GM19035 (cell line): ENCODE measurements around the gene ZNF775.
A peak's percentile ranks its signal among the peaks of the same experiment; 100 is the strongest.

ENCODE experiments used
- ATAC-seq: cut with Tn5 transposase; IDR thresholded peaks from one replicate; pipeline ENCODE4 v1.9.1; 2021; ENCODE audit not compliant: unreplicated experiment

The ZNF775 gene

DNA sequence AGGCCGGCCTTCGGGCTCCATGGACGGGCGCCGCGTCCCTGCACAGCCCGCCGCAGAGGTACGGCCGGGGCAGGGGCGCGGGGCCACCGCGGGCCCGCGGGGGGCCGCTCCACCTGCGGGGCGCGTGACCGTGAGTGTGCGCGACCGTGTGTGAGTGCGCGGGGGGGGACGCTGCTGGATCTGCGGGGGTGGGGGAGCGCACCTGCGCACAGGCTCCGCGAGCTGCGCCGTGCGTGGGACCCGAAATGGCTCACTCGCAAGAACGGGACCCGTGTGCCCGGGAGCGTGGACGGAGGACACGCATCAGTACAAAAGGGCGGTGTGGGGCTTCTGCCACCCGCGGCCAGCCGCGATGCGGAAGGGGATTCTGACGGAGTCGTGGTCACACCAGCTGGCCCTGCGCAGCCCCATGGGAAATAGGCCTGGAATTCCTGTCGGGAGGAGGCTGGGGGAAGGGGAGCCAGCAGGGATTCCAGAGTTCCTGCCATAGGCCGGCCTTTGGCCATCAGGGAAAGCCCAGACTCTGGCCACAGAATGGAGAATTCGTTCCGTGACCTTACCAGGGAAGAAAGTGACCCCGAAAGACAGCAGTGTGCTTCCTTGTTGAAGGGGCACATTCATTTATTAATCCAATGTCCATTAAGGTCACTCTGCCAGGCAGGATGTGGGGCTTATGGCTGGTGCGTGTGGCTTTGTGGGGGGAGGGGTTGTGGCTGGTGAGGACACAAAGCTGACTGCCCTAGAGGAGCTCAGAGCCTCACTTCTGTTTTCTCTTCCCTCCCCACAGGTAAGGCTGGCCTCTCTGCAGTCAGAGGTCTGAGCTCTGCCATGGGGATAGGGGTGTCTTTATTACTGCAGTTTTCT, 10.0 kb upstream of the ZNF775 start:
- ATAC-seq: peak; percentile 46

DNA sequence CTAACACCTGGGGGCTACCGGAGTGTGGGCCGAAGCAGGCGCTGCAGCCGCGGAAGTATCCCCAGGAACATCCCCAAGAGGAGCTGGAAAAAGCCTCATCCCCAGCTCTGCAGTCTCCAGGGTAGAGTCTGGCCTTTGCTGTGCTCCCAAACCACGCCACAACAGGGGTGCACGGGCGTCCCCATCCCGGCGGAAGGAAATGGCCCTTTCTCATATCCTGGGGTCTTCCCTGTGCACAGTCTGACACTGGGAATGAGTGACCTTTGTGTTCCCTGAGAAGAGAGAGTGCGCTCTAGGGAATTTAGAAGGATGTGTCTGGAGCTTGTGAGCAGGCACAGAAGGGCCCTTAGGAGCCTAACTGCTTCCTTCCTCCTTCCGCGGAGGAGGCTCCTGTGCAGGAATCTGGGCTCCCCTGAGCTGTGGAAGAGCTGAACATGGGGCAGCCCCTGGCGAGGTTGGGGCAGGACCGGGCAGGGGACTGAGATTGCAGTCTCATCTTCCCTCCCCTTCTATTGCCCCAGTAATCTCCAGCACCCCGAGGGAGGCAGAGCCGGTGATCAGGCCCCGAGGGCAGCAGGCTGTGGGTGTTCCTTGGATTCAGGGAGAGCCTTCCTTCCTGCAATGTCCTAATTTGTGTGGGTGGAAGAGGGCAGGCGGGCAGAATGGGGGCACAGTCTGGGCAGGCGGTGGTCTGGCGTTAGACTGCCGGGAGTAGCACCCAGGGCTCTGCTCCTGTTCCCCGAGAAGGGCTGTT, 9.2 kb upstream of the ZNF775 start:
- ATAC-seq: no peak

DNA sequence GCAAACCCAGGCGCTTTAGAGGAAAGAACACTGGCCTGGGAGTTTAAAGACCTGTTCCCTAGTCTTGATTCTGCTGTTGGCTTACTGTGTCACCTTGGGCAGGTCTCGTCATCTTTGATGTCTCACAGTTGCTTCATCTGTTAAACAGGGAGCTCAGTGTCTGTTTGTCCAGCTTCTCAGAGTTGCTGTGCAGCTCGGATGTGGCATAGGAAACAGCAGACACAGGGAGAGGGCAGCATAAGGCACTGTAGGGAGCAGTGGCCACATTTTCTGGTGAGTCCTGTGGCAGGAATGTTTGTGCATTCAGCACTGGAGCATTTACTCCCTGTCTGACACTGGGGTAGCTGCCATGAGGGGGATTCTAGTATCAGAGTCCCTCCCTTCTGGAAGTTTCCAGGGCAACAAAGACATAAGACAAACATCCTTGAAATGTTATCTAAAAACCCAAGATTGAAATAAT, 8.5 kb upstream of the ZNF775 start:
- no peak for ATAC-seq

DNA sequence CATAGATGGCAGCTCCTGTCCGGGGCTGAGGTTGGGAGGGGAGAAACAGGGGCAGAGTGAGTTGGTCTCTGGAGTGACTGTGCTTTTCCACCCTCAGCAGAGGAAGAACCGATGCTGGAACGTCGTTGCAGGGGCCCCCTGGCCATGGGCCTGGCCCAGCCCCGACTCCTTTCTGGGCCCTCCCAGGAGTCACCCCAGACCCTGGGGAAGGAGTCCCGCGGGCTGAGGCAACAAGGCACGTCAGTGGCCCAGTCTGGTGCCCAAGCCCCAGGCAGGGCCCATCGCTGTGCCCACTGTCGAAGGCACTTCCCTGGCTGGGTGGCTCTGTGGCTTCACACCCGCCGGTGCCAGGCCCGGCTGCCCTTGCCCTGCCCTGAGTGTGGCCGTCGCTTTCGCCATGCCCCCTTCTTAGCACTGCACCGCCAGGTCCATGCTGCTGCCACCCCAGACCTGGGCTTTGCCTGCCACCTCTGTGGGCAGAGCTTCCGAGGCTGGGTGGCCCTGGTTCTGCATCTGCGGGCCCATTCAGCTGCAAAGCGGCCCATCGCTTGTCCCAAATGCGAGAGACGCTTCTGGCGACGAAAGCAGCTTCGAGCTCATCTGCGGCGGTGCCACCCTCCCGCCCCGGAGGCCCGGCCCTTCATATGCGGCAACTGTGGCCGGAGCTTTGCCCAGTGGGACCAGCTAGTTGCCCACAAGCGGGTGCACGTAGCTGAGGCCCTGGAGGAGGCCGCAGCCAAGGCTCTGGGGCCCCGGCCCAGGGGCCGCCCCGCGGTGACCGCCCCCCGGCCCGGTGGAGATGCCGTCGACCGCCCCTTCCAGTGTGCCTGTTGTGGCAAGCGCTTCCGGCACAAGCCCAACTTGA, 7.8 kb upstream of the ZNF775 start:
- no peak for ATAC-seq

DNA sequence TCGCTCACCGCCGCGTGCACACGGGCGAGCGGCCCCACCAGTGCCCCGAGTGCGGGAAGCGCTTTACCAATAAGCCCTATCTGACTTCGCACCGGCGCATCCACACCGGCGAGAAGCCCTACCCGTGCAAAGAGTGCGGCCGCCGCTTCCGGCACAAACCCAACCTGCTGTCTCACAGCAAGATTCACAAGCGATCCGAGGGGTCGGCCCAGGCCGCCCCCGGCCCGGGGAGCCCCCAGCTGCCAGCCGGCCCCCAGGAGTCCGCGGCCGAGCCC, 7.2 kb upstream of the ZNF775 start:
- ATAC-seq: no peak

DNA sequence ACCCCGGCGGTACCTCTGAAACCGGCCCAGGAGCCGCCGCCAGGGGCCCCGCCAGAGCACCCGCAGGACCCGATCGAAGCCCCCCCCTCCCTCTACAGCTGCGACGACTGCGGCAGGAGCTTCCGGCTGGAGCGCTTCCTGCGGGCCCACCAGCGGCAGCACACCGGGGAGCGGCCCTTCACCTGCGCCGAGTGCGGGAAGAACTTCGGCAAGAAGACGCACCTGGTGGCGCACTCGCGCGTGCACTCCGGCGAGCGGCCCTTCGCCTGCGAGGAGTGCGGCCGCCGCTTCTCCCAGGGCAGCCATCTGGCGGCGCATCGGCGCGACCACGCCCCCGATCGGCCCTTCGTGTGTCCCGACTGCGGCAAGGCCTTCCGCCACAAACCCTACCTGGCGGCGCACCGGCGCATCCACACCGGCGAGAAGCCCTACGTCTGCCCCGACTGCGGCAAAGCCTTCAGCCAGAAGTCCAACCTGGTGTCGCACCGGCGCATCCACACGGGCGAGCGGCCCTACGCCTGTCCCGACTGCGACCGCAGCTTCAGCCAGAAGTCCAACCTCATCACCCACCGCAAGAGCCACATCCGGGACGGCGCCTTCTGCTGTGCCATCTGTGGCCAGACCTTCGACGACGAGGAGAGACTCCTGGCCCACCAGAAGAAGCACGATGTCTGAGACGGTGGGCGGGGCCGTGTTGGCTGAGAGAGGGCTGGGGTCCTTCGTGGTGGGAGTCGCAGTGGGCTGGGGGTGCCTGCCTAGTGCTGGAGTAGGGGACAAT, 6.7 kb upstream of the ZNF775 start:
- no peak for ATAC-seq

DNA sequence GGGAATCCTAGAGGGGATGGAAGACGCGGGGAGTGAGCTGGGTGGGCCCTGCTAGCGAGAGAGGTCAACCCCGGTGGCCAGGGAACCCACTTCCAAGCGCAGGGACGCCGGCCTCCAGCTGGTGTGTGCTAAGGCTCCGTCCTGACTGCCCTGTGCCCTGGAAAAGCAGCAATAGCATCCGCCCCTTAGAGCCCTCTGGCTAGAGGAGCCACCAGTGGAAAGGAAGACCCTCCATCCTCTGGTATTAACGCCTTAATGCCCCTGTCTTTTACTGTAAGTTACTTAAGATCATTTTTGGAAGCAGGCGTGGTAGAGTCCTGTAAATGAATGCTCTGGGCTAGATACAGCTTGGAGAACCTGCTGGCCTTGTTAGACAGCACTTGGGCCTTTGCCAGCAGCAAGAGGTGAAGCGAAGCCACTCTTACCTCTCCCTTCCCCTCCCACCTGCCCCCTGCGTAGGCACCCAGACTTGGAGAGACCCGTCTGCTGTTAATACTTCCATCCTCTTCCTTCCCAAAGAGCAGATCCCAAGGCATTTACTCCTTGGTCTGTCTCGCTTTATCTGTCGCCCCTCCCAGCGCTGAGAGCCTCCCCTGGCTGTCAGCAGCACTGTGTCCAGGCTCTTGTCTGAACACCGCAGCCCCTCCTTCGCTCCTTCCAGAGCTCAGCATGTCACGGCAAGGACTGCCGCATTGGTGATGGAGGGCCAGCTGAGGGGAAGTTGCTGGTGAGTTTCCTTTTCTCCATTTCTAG, 5.9 kb upstream of the ZNF775 start:
- no peak for ATAC-seq

DNA sequence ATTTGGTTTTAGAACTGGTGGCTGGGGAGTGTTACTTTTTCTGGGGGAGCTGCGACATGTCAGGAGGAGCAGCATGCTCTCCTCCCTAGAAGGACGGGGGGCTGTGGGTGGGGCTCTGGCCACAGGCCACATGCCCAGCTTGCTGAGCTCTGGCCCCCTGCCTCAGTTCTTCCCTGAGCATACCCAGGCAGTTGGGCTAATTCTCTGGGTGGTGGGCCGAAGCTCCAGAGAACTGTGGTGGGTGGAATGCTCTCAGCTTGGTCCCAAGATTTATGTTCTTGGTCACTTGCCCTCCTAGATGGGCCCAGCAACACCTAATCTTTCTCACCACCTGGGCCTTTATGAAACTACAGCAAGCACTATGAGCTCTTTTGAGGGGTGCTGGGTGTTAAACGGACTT, 5.1 kb upstream of the ZNF775 start:
- ATAC-seq: no peak

DNA sequence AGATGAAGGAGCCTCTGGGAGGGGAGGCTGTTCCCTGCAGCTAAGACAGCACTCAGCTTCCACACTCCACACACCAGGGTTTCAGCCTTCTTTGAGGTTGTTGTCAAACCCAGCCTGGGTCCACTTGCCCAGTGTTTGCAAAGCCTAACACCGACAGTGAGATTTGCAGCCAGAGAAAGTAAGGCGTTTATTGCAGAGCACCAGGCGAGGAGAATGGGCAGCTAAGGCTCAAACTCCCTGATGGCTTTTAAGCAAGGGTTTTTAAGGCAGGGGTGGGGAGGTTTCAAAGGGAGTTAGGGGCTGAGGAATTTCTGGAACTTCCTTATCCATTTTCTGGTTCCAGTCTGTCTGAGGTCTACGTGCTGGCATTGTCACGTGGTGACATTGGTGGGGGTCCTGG, 4.7 kb upstream of the ZNF775 start:
- ATAC-seq: no peak

DNA sequence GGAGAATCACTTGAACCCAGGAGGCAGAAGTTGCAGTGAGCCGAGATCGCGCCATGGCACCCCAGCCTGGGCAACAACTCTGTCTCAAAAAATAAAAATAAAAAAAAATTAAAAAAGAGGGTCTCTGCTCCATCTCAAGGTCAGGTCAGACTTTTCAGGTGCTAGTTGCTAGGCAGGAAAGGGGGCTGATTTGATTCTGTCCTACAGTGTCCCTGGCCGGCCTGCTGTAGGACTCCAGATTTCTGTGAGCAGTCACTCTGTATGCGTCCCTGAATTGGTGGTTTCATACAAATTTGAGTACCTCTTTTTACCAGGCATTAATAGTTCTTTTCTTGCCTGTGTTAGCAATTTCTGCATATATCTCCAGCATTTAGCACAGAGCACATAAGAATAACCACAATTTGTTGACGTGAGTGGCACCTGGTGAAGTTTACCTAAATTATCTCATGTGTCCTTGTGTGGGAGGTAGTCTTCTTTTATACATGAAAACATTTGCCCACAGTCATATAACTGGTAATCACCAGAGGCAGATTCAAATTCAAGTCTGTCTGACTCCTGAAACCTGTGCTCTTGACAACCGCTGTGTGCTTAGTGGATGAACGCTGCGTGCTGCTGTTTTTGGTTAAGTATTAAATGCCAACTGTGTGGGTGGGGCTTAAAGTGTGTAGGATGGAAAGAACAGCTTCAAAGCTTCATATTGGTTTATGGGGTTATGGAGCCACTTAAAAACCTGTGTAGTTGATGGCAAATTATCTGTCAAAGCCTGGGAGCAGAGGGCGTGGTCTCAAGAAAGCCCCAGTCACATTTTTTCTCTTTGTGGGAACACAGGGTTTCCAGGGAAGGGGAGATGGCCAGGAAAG, 3.2 kb upstream of the ZNF775 start:
- no peak for ATAC-seq

DNA sequence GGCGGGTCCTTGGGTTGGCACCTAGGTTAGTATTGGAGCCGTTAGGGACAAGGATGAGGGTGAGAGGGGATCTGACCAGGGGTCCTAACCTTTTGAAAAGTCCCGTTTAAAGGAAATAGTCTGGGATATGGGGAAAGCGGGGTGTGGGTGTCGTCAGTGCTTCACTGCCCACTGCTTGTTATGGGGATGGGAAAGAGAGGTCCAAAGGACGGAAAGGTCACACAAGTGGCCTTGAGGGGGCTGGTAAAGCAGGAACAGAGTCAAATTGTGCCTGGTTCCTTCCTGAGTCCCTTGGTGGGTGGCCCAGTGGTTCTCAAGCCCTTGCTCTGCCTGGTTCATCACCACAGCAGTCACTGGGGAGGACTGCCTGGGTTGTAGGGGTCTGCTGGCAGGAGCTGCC, 2.6 kb upstream of the ZNF775 start:
- ATAC-seq: no peak

DNA sequence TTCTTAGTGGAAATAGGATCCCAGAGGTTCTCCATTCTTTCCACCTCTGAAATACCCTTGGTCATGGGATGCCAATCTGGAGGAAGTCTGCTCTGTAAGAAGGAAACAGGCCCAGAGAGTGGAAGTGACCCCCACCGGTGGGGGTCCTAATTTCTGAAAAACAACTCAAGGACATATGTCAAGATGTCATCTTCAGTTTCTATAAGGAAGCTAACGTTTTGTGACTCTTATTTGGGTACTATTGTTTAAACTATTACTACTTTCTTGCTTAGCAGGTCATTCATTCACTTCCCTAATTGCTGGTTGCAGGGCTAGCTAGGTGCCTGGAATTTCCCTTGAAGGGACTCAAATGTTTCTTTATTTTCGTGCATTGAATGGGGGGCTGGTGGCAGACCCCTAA, 1.9 kb upstream of the ZNF775 start:
- ATAC-seq: no peak

DNA sequence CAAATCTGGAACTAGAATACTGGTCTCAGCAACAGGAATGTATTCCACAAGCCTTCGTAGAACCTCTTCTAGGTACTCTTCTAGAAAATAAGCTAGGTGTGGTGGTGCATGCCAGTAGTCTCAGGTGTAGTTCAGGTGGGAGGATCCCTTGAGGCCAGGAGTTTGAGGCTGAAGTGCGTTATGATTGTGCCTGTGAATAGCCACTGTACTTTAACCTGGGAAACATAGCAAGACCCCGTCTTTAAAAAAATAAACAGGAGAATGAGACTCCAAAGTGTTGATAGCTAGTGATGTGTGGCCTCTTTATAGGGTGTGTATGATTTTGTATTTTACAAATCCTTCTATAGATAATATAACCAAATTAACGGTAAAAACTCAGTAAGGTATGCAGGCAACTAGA, 1.5 kb upstream of the ZNF775 start:
- no peak for ATAC-seq

DNA sequence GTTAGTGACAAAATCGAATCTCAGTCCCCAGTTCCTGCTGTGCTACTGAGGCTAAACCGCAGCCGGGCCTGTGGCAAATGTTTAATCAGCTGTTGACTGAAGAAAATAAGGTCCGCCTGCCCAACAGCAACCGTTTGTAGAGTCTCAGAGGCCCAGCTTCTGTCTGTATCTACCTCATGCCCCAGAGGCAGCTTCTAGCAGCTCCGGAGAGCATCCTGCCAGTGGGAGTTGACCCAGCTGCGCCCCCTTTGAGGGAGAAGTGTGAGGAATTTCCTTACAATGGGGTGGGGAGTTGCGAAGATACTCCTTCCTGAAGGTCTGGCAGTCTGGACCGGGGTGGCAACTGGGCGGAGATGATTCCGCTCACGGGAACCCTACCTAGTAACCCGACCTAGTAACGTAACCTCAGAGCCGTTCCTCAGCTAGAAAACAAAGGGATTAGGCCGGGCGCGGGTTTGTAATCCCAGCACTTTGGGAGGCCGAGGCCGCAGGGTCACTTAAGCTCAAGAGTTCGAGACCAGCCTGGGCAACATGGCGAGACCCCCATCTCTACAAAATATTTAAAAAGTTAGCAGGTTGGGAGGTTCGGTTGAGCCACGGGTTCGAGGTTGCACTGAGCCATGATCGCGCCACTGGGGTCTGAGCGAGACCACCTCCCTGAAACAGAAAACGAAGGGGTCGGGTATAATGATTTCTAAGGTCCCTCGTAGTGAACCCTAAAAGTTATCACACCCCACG, 846 bp upstream of the ZNF775 start:
- no peak for ATAC-seq

DNA sequence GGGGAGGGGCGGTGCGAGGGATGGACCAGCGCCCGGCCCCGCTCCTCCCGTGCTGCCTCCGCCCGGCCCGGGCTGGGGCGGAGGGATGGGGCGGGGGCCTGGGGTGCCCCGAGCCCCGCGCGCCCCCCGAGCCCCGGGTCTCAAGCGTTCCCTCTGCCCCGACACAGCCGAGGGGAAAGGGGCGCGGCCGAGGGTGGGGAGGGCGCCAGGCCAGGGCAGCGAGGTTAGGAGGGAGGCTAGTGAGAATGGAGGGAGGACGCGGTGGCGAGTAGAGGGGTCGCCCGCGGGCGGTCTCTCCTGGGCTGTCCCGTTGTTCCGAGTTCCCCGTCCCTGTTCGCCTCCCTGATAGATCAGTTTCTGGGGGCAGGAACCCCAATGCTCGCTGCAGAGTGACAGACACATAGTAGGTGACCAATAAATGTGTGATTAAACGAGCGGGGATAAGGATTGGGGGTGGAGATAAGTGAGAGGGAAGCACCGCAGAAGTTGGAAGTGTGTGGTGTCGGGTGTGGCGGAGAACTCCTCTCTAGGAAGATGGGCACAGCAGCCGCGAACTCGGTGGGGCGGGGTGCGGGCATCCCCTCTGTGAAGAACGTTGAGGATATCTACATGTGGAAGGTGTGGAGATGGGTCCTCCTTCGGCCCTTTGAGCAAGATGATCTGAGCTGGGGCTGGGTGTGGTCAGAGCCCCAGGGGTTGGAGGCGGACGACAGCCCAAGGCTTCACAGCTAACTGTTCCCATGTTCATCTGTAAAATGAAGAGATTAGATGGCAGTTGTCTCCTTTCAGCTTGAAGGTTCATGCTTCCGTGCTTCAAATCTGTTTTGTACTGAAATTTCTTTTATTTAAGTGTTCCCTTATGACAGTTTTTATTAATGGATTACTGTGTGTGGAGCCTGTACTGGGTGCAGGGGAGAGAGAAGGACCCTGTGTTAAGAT, 580 bp downstream of the ZNF775 start:
- peak; percentile 9 for ATAC-seq

DNA sequence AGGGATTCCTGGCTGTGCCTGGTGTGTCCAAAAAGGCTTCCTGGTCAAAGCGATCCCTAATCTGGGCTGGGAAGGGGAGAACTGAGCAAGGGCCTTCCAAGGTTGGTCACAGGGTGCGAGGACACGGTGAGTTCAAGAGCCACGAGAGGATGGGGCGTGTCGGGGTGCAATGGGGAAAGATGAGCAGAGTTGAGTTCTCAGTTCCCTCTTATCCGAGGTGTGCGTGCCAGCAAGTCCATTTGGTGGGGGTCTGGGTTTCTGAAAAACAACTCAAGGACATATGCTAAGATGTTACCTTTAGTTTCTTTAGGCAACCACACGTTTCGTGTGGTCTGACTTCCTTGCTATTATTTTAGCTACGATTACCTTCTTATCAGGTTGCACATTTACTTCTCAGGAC, 1.3 kb downstream of the ZNF775 start:
- no peak for ATAC-seq

DNA sequence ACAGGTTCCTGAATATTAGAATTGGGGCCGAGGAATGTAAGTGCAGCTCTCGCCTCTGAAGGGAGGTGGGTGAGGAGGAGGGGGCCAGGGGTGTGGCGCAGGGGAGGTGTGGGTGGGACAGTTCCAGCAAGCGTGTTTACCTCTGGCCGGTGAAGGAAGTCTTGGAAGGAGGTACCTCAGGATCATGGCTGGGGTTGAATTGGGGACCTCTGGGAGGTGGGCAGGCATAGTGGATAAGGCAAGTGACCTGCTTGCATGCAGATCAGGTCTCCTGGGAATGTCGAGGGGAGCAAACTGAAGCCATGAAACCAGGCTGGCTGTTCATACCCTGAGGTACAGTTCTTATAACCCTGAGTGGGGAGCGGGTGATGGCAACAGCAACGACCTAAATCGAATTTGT, 2.0 kb downstream of the ZNF775 start:
- no peak for ATAC-seq

DNA sequence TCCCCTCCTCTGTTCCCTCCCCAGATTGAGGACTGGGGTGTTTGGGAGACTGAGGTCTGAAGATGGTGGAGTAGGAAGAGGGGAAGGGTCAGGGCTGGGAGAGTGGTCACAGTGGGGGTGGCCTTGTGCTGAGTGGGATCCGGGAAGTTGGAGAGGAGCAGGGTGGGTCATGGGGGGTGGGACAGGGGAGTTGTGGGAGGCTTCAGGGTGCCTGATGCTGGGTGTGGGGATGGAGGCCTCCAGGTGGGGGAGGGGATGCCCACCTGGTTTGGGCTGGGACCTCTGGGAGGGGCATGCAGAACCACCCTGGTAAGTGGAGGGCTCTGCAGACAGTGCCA, 2.6 kb downstream of the ZNF775 start:
- ATAC-seq: no peak
